Caco-2 (cell line): ENCODE data around the gene RPL28. TPM values are rescaled to one million over a fixed set of nuclear protein-coding genes. Genes with fewer than 3 reads are reported as not detected.
"Not testable (repeated sequence)": the region's sequence is repeated elsewhere in the genome, so short reads cannot be mapped to it uniquely, and the experiment has no call there.

Source experiments
- BruUV-seq: library from RNA; stranded (reverse); fragments of 400-500 nt; replicated peaks from 2 replicates; lab custom pipeline; 2021; lab: Mats Ljungman, UMichigan
- CTCF ChIA-PET: fragments of 300-600 bp; sonication (Branson Sonifier 250); formaldehyde crosslinking; loops from one replicate; lab custom pipeline; 2022; ENCODE audit warnings: antibody characterized with exemption; lab: Charles Lee
- POLR2A ChIA-PET: fragments of 300-600 bp; sonication (Branson Sonifier 250); formaldehyde crosslinking; loops from one replicate; lab custom pipeline; 2022; ENCODE audit warnings: antibody characterized with exemption; lab: Charles Lee
- DNase-seq, 2 experiments: peaks; one replicate each; pipeline versions ENCODE4 v3.0.0 to v3.0.0-alpha.2; 2020 to 2022
- H3K27me3 ChIP-seq: replicated peaks from 2 replicates; pipeline ENCODE4 v1.6.0; 2011; ENCODE audit warnings: low read length; ENCODE audit not compliant: control insufficient read depth, insufficient read depth
- H3K36me3 ChIP-seq: 2 replicates; pipeline ENCODE4 v1.5.1; 2011; ENCODE audit warnings: low read length; ENCODE audit not compliant: control insufficient read depth, insufficient read depth
- H3K4me1 ChIP-seq: fragments of 250-450 bp; sonication (Bioruptor Pico); 2 replicates; pipeline ENCODE4 v1.5.1; 2020; ENCODE audit warnings: mild to moderate bottlenecking
- H3K4me3 ChIP-seq: 2 replicates; pipeline ENCODE4 v1.5.1; 2011; ENCODE audit warnings: low read depth, mild to moderate bottlenecking, control low read depth, low read length
- H3K9me3 ChIP-seq: fragments of 250-450 bp; sonication (Bioruptor Pico); 2 replicates; pipeline ENCODE4 v1.5.1; 2020; ENCODE audit warnings: mild to moderate bottlenecking, moderate library complexity
- H3K27ac Mint-ChIP-seq: one replicate; pipeline ENCODE4 v1.8.0; 2022; ENCODE audit warnings: mixed read lengths; ENCODE audit not compliant: unreplicated experiment
- H3K27me3 Mint-ChIP-seq: one replicate; pipeline ENCODE4 v1.8.0; 2022; ENCODE audit warnings: mixed read lengths; ENCODE audit not compliant: insufficient read depth, unreplicated experiment
- H3K36me3 Mint-ChIP-seq: one replicate; pipeline ENCODE4 v1.8.0; 2022; ENCODE audit warnings: mild to moderate bottlenecking, mixed read lengths; ENCODE audit not compliant: insufficient read depth, unreplicated experiment
- H3K4me1 Mint-ChIP-seq: one replicate; pipeline ENCODE4 v1.8.0; 2022; ENCODE audit warnings: low read depth, mixed read lengths; ENCODE audit not compliant: unreplicated experiment
- H3K4me3 Mint-ChIP-seq: one replicate; pipeline ENCODE4 v1.8.0; 2022; ENCODE audit warnings: mild to moderate bottlenecking, moderate library complexity, mixed read lengths; ENCODE audit not compliant: unreplicated experiment
- H3K9me3 Mint-ChIP-seq: one replicate; pipeline ENCODE4 v1.8.0; 2022; ENCODE audit warnings: mixed read lengths; ENCODE audit not compliant: unreplicated experiment
- intact Hi-C: fragments of 100-400 bp; cut with micrococcal nuclease; formaldehyde crosslinking; loops from one replicate; pipeline ENCODE4 v1.10.0; 2022; ENCODE audit not compliant: unreplicated experiment
- total RNA-seq: library from RNA; stranded (reverse); gene quantifications from 2 replicates; pipeline ENCODE4 v1.2.3, GENCODE V29; 2022
- TF ChIP-seq, protein P1 (sequence below), 2 experiments: fragments of 200-600 bp in 1 of 2; IDR thresholded peaks; 1 replicate in 1 of 2; 2 replicates in 1 of 2; pipeline versions ENCODE4 v1.5.1 to v1.8.0; 2011 to 2022; ENCODE audit warnings: antibody characterized with exemption in 1 of 2, control low read depth in 1 of 2, inconsistent platforms in 1 of 2, low read depth in 1 of 2, low read length in 1 of 2, mild to moderate bottlenecking in 1 of 2, moderate library complexity in 1 of 2; ENCODE audit not compliant: insufficient read depth in 1 of 2, severe bottlenecking in 1 of 2, unreplicated experiment in 1 of 2

Gene RPL28
- total RNA-seq, 1 experiment from 2014 or later: 2,048 TPM

DNA sequence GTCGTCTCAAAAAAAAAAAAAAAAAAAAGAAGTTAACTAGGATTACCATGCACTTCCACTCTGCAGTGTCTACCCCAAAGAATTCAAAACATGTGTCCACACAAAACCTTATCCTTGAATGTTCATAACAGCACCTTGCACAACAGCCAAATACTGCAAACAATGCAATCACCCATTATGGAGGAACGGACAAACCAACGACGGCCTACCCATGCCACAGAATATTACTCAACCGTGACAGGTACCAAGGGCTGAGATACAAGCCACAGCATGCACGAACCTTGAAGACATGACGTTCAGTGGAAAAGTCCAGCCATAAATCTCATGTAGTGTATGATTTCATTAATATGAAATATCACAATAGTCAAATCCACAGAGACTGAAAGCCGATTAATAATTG, 60.3 kb downstream of the RPL28 start:
- ChIA-PET CTCF (interaction anchor here (0.6 kb wide), 1 partner anchor 9 kb away, joined by 3 read pairs; no protein-coding TSS in a partner anchor), POLR2A (interaction anchor here (0.7 to 0.8 kb wide), 2 partner anchors 56 to 187 kb away, joined by 5 read pairs; no protein-coding TSS in a partner anchor)
- Mint-ChIP-seq H3K27me3 (peaks cover 38% of the 10 kb centered on the region), H3K4me1 (no peaks in the 10 kb centered on the region), H3K27ac (no peak overlapping the region), H3K36me3 (no peaks in the 10 kb centered on the region), H3K4me3 (no peak overlapping the region), H3K9me3 (no peaks in the 10 kb centered on the region)
- Histone ChIP-seq H3K36me3 (no peaks in the 10 kb centered on the region), H3K4me1 (peaks cover 4% of the 10 kb centered on the region; the same call in 1 of the 2 replicates), H3K9me3 (no peaks in the 10 kb centered on the region), H3K27me3 (peaks cover 12% of the 10 kb centered on the region), H3K4me3 (no peak overlapping the region)
- no peak for DNase-seq
- TF ChIP-seq, protein P1, sequence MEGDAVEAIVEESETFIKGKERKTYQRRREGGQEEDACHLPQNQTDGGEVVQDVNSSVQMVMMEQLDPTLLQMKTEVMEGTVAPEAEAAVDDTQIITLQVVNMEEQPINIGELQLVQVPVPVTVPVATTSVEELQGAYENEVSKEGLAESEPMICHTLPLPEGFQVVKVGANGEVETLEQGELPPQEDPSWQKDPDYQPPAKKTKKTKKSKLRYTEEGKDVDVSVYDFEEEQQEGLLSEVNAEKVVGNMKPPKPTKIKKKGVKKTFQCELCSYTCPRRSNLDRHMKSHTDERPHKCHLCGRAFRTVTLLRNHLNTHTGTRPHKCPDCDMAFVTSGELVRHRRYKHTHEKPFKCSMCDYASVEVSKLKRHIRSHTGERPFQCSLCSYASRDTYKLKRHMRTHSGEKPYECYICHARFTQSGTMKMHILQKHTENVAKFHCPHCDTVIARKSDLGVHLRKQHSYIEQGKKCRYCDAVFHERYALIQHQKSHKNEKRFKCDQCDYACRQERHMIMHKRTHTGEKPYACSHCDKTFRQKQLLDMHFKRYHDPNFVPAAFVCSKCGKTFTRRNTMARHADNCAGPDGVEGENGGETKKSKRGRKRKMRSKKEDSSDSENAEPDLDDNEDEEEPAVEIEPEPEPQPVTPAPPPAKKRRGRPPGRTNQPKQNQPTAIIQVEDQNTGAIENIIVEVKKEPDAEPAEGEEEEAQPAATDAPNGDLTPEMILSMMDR (IDR thresholded peaks at IDR 0.05; ENCODE audit: insufficient read depth in 1 of 2, low read depth in 1 of 2, low read length in 1 of 2, severe bottlenecking in 1 of 2, unreplicated experiment in 1 of 2): no peak
- intact Hi-C loops: no loop called here
- no TSS peak for BruUV-seq

DNA sequence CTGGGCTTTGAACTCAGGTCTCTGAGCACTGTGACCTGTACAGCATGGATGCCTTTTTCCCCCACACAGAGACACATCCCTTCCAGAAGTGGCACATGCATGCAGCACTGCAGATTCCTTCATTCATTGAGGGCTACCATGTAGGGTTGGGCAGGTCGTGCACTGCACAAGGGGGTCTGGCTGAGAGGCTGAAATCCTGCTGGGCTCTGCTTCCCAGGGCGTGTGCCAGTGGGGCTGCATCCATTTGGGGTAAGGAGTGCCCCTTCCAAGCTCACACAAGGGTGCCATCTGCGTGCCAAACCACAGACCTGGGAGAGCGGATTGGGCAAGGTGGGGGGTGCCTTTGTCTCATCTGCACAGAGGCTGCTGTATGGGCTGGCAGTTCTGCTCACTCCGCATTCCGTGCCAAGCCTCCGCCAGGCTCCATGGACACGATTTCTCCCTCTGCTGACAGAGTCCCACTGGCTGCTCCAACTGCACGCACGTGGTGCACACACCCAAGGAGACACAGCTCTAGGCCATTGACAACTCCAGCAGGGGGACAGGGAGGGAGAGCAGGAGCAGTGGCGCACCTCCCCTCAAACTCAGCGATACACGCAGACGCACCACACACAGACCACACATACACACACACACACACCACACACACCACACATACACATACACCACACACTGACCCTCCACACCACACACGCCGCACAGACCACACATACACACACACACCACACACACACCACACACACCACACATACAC, 61.9 kb downstream of the RPL28 start:
- no peak overlapping the region for H3K4me3 Mint-ChIP-seq
- BruUV-seq: no TSS peak
- H3K9me3 Mint-ChIP-seq: no peaks in the 10 kb centered on the region
- Histone ChIP-seq H3K27me3 (peaks cover 7% of the 10 kb centered on the region), H3K4me1 (peaks cover 4% of the 10 kb centered on the region; the same call in 1 of the 2 replicates), H3K9me3 (no peaks in the 10 kb centered on the region), H3K36me3 (no peaks in the 10 kb centered on the region), H3K4me3 (no peak overlapping the region)
- CTCF ChIA-PET: interaction anchor here (0.7 to 1.3 kb wide), 4 partner anchors 11 to 65 kb away, joined by 3 to 4 read pairs (median 4); partner anchors contain the start of gene ISOC2
- peak; percentile 57 to 78 for DNase-seq
- no peaks in the 10 kb centered on the region for H3K4me1 Mint-ChIP-seq
- peaks cover 35% of the 10 kb centered on the region for H3K27me3 Mint-ChIP-seq
- TF ChIP-seq, protein P1 (IDR thresholded peaks at IDR 0.05; ENCODE audit: insufficient read depth in 1 of 2, low read depth in 1 of 2, low read length in 1 of 2, severe bottlenecking in 1 of 2, unreplicated experiment in 1 of 2): no peak
- intact Hi-C loops: no loop called here
- H3K27ac Mint-ChIP-seq: no peak overlapping the region
- POLR2A ChIA-PET: interaction anchor here (0.6 to 1.2 kb wide), 2 partner anchors 29 to 240 kb away, joined by 3 read pairs; no protein-coding TSS in a partner anchor
- no peaks in the 10 kb centered on the region for H3K36me3 Mint-ChIP-seq

DNA sequence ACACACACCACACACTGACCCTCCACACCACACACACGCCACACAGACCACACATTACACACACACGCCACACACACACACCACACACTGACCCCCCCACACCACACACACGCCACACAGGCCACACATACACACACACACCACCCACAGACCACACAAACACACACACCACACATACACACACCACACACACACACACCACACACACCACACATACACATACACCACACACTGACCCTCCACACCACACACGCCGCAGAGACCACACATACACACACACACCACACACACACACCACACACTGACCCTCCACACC, 62.4 kb downstream of the RPL28 start:
- DNase-seq, H3K27ac Mint-ChIP-seq, H3K4me3 ChIP-seq, H3K4me3 Mint-ChIP-seq, intact Hi-C loops, BruUV-seq, H3K4me1 Mint-ChIP-seq, H3K27me3 ChIP-seq, H3K9me3 Mint-ChIP-seq, H3K36me3 Mint-ChIP-seq, H3K4me1 ChIP-seq, H3K36me3 ChIP-seq, H3K9me3 ChIP-seq: not testable (repeated sequence)
- H3K27me3 Mint-ChIP-seq: peaks cover 30% of the 10 kb centered on the region
- ChIA-PET POLR2A (interaction anchor here (0.6 kb wide), 1 partner anchor 29 kb away, joined by 3 read pairs; no protein-coding TSS in a partner anchor), CTCF (interaction anchor here (1.0 kb wide), 1 partner anchor 19 kb away, joined by 3 read pairs; no protein-coding TSS in a partner anchor)
